Astrocyte of the cerebellum (primary cell): ENCODE data around the gene DCD.

ENCODE experiments used
- DNase-seq: peaks from one replicate; pipeline ENCODE4 v3.0.0-alpha.2; 2011; ENCODE audit warnings: low read depth
- H3K4me3 ChIP-seq: 2 replicates; pipeline ENCODE4 v1.5.1; 2011; ENCODE audit warnings: mild to moderate bottlenecking, low read depth, low read length, moderate library complexity
- CTCF ChIP-seq: IDR thresholded peaks from 2 replicates; pipeline ENCODE4 v1.5.1; 2012; ENCODE audit warnings: low read length, low read depth, moderate library complexity, mild to moderate bottlenecking; ENCODE audit errors: missing control alignments
- in situ Hi-C: cut with HindIII; loops from 2 replicates; pipeline ENCODE4 v1.10.0; 2017; ENCODE audit warnings: low sequenced_read_pairs

Gene DCD

GRCh38 chr12:54658306-54659264 lies 10.4 kb upstream of the DCD start:
- H3K4me3 ChIP-seq, result no peak overlapping the region
- in situ Hi-C loops, result no loop called here
- peak; percentile 42 for TF ChIP-seq CTCF
- DNase-seq, result no peak

GRCh38 chr12:54657105-54657607 lies 9.0 kb upstream of the DCD start:
- no peak for DNase-seq
- in situ Hi-C loops, result no loop called here
- H3K4me3 ChIP-seq, result no peak overlapping the region
- no peak for TF ChIP-seq CTCF

- no peak for TF ChIP-seq CTCF
- DNase-seq, result no peak
- in situ Hi-C loops, result no loop called here
- no peak overlapping the region for H3K4me3 ChIP-seq
Observed at GRCh38 chr12:54654926-54655325, 6.8 kb upstream of the DCD start.

- DNase-seq, result no peak
- in situ Hi-C loops, result no loop called here
- no peak for TF ChIP-seq CTCF
- H3K4me3 ChIP-seq, result no peak overlapping the region
Observed at GRCh38 chr12:54653025-54653424, 4.9 kb upstream of the DCD start.

- no peak for DNase-seq
- no peak for TF ChIP-seq CTCF
- H3K4me3 ChIP-seq, result no peak overlapping the region
- in situ Hi-C loops, result no loop called here
Observed at GRCh38 chr12:54650889-54651288, 2.7 kb upstream of the DCD start.

- TF ChIP-seq CTCF, result no peak
- no peak overlapping the region for H3K4me3 ChIP-seq
- in situ Hi-C loops, result no loop called here
- DNase-seq, result no peak
Observed at GRCh38 chr12:54650409-54650808, 2.2 kb upstream of the DCD start.
